Stimulated activated CD4-positive, alpha-beta T cell treated with anti-CD3 and anti-CD28 coated beads, Interleukin-1b, Interleukin-23, amount 100 ng/mL, for 4 hours (primary cell): Measurements from ENCODE around the gene PMEPA1.

Source experiments
- DNase-seq, 2 donors: peaks; one replicate each; pipeline ENCODE4 v3.0.0-alpha.2; 2020; ENCODE audit warnings: low read depth in 2 of 2

PMEPA1 gene

GRCh38 chr20:57661746-57662455, 47.9 kb downstream of the PMEPA1 start:
- DNase-seq, result no peak

- DNase-seq, result no peak
Observed at GRCh38 chr20:57660922-57661745, 48.7 kb downstream of the PMEPA1 start.

DNA sequence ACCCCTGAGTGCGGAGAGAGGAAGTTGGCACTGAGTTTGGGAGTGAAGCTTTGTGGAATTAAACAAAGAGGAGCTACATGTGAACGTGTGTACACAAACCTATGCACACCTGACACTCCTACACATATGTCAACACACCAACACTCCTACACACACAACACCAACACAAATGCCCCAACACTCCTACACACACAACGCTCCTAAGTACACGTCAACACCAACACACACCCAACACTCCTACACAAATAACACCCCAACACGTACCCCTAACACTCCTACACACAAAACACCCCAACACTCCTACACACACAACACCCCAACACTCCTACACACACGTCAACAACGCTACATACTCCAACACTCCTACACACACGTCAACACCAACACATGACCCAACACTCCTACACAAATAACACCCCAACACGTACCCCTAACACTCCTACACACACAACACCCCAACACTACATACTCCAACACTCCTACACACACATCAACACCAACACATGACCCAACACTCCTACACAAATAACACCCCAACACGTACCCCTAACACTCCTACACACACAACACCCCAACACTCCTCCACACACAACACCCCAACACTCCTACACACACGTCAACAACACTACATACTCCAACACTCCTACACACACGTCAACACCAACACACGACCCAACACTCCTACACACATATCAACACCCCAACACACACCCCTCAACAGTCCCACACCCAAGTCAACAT, 49.5 kb downstream of the PMEPA1 start:
- no peak for DNase-seq

GRCh38 chr20:57659517-57660180, 50.2 kb downstream of the PMEPA1 start:
- DNase-seq, result no peak

DNA sequence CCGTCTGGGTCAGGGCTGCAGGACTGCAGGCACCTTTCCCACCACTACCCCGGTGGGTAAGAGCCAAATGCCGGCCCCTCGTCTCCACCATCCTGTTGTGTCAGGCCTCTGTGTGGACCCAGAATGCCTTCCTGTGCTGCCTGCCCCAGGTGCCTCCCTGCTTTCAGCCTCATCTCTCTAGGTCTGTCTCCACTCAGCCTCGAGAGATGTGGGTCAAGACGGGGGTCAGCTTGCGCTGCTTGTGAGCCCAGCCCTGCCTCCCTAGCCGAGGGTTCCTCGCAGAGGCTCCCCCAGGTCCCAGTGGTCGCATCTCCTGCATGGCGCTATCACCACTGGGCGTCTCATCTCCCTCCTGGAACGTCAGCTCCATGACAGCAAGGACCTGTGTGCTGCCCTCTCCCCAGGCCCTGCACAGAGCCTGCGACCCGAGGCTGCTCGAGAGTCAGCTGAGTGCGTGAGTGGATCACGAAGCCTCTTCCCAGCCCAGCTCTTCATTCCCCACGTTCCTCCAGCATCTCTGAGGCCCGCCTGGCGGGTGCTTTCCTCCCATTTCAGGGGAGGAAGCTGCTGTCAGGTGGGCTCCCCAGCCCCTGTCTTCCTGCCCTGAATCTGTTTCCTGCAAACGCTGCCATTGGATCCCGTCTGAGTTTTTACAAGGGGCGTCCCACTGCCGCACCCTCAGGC, 50.8 kb downstream of the PMEPA1 start:
- no peak for DNase-seq

DNA sequence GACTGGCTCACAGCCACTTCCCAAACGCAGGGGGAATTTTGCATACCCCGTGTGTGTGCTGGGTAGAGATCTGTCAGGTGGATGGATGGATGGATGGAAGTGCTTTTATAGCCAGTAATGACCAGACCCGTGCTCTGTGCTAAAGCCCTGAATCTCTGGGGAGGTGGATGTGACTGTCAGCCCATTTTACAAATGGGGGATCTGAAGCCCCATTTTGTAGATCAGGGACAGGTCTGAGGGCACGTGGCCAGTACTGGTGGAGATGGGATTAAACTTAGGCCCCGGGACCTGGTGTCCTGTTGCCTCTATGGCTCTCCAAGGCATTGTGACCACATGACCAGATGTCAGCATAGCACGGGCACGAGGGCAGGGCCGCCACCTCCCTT, 51.4 kb downstream of the PMEPA1 start:
- DNase-seq, result no peak

DNA sequence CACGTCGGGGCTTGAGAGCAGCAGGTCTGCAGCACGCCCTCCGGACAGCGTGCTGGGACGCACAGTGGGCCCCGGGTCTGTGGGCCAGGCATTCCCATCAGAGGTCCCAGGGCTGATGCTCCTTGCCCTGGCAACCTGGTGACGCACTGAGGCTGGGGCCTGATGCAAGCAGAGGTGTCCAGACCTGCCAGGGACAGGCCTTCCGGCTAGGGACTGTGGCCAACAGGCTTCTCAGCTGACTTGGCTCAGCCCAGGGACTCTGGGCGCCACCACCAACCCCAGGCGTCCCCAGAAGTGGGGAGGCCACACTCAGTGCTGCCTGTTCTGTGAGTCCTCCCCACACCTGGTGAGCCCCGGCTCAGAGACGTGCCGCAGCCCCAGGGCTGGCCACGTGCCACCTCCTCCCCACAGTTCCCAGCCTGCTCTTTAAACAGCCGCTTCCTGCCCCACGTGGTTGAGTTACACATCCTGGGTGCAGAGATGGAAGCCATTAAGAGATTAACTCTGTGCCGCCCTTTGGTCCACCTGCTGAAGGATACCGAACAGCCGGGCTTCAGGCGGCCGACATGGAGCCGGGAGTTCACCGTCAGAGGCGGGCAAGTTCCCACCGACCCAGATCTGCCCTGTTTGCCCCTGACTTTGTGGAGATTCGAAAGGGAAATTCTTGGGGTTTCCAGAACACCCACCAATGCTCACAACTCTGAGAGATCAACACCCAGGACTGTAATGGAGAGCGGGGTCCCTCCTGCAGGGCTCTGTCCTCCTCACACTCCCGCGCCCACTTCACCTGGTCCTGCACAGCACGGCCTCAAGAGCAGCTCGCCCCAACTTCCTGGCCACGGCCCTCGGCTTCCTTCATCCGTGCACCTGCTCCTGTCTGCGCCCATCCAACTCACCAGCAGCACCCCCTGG, 52.0 kb downstream of the PMEPA1 start:
- DNase-seq, result peak in 1 of 2 donors; percentile 19

- no peak for DNase-seq
Observed at GRCh38 chr20:57656821-57657534, 52.8 kb downstream of the PMEPA1 start.

GRCh38 chr20:57656252-57656820, 53.5 kb downstream of the PMEPA1 start:
- DNase-seq, result no peak

DNA sequence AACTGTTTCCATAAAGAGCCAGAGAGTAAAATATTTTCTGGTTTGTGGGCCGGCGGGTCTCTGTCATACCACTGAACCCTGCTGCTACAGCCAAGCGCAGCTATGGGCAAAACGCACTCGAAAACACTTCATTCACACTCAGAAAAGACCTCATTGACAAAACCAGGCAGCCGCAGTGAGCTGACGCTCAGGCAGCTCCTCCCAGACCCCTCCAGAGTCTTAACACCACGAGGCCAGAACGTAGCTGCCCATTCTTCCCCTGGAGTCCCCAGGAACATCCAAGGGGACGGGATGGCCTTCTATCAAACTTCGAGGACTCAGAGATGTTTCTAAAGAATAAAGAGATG, 54.0 kb downstream of the PMEPA1 start:
- DNase-seq, result no peak

GRCh38 chr20:57654998-57655808, 54.6 kb downstream of the PMEPA1 start:
- no peak for DNase-seq

- peak; percentile 36 to 54 for DNase-seq
Observed at GRCh38 chr20:57654363-57654997, 55.3 kb downstream of the PMEPA1 start.

GRCh38 chr20:57653910-57654309, 55.9 kb downstream of the PMEPA1 start:
- DNase-seq, result no peak

- no peak for DNase-seq
Observed at GRCh38 chr20:57653546-57653900, 56.3 kb downstream of the PMEPA1 start.

GRCh38 chr20:57652606-57653545, 56.9 kb downstream of the PMEPA1 start:
- DNase-seq, result no peak

- DNase-seq, result no peak
Observed at GRCh38 chr20:57651881-57652605, 57.8 kb downstream of the PMEPA1 start.
